ENCODE results near the gene GASK1A. TPM values are rescaled to one million over a fixed set of nuclear protein-coding genes. Genes with fewer than 3 reads are reported as not detected.
A peak's percentile ranks its signal among the peaks of the same experiment; 100 is the strongest.

Gene GASK1A
- total RNA-seq, 2 experiments from 2014 or later, result not detected

GRCh38 chr3:42960282-42960681, 18.8 kb upstream of the GASK1A start:
- Histone ChIP-seq H3K79me2 (ENCODE audit: insufficient read depth, low read depth, low read length) (no peaks in the 10 kb centered on the region), H4K20me1 (ENCODE audit: insufficient read depth, low read length) (no peaks in the 10 kb centered on the region), H3K4me2 (ENCODE audit: low read length) (no peak overlapping the region), H3K9me3 (ENCODE audit: low read length) (no peaks in the 10 kb centered on the region), H2AFZ (ENCODE audit: low read length) (no peak overlapping the region), H3K4me3 (ENCODE audit: low read depth, low read length, poor library complexity, severe bottlenecking) (no peak overlapping the region), H3K36me3 (ENCODE audit: insufficient read depth, low read length) (no peaks in the 10 kb centered on the region), H3K9me2 (ENCODE audit: insufficient read depth, low read length) (no peaks in the 10 kb centered on the region), H3K4me1 (ENCODE audit: insufficient read depth, low read length, poor library complexity, severe bottlenecking) (no peaks in the 10 kb centered on the region), H3K27ac (ENCODE audit: low read depth, low read length, poor library complexity, severe bottlenecking) (no peak overlapping the region)
- no peak for TF ChIP-seq CTCF (conservative IDR thresholded peaks at IDR 0.05; ENCODE audit: low read length)
- TF ChIP-seq EZH2phosphoT487 (IDR thresholded peaks at IDR 0.05; ENCODE audit: borderline replicate concordance, low read depth, low read length), result no peak
- ChIA-PET POLR2A (no interaction called here), CTCF (ENCODE audit: unreplicated experiment) (no interaction called here)
- DNase-seq (ENCODE audit: low spot score), result no peak
- BruUV-seq (replicated peaks), result no TSS peak
- intact Hi-C loops (cut with micrococcal nuclease; ENCODE audit: unreplicated experiment), result loop anchor here (10.0 kb wide), 2 partner anchors 415 to 545 kb away; no protein-coding TSS in a partner anchor

- Histone ChIP-seq H3K9me2 (ENCODE audit: insufficient read depth, low read length) (no peaks in the 10 kb centered on the region), H3K27ac (ENCODE audit: low read depth, low read length, poor library complexity, severe bottlenecking) (no peak overlapping the region), H3K9me3 (ENCODE audit: low read length) (no peaks in the 10 kb centered on the region), H2AFZ (ENCODE audit: low read length) (no peak overlapping the region), H3K79me2 (ENCODE audit: insufficient read depth, low read depth, low read length) (no peaks in the 10 kb centered on the region), H3K4me3 (ENCODE audit: low read depth, low read length, poor library complexity, severe bottlenecking) (no peak overlapping the region), H4K20me1 (ENCODE audit: insufficient read depth, low read length) (no peaks in the 10 kb centered on the region), H3K4me2 (ENCODE audit: low read length) (no peak overlapping the region), H3K36me3 (ENCODE audit: insufficient read depth, low read length) (no peaks in the 10 kb centered on the region), H3K4me1 (ENCODE audit: insufficient read depth, low read length, poor library complexity, severe bottlenecking) (no peaks in the 10 kb centered on the region)
- no TSS peak for BruUV-seq (replicated peaks)
- ChIA-PET POLR2A (no interaction called here), CTCF (ENCODE audit: unreplicated experiment) (no interaction called here)
- intact Hi-C loops (cut with micrococcal nuclease; ENCODE audit: unreplicated experiment), result loop anchor here (10.0 kb wide), 2 partner anchors 414 to 544 kb away; no protein-coding TSS in a partner anchor
- DNase-seq (ENCODE audit: low spot score), result no peak
- TF ChIP-seq EZH2phosphoT487 (IDR thresholded peaks at IDR 0.05; ENCODE audit: borderline replicate concordance, low read depth, low read length) (no peak), CTCF (conservative IDR thresholded peaks at IDR 0.05; ENCODE audit: low read length) (no peak)
Measured at GRCh38 chr3:42960786-42961185, 18.3 kb upstream of the GASK1A start.

- H2AFZ ChIP-seq (ENCODE audit: low read length), result no peak overlapping the region
- no peak overlapping the region for H3K27ac ChIP-seq (ENCODE audit: low read depth, low read length, poor library complexity, severe bottlenecking)
- no TSS peak for BruUV-seq (replicated peaks)
- H3K4me2 ChIP-seq (ENCODE audit: low read length), result no peak overlapping the region
- peak; percentile 19 for DNase-seq (ENCODE audit: low spot score)
- H3K9me2 ChIP-seq (ENCODE audit: insufficient read depth, low read length), result no peaks in the 10 kb centered on the region
- intact Hi-C loops (cut with micrococcal nuclease; ENCODE audit: unreplicated experiment), result loop anchor here (10.0 kb wide), 2 partner anchors 413 to 543 kb away; no protein-coding TSS in a partner anchor
- H3K9me3 ChIP-seq (ENCODE audit: low read length), result no peaks in the 10 kb centered on the region
- no peaks in the 10 kb centered on the region for H4K20me1 ChIP-seq (ENCODE audit: insufficient read depth, low read length)
- ChIA-PET CTCF (ENCODE audit: unreplicated experiment) (no interaction called here), POLR2A (interaction anchor here (0.7 to 1.3 kb wide), 4 partner anchors 19 to 477 kb away, joined by 3 read pairs; no protein-coding TSS in a partner anchor)
- H3K36me3 ChIP-seq (ENCODE audit: insufficient read depth, low read length), result no peaks in the 10 kb centered on the region
- no peaks in the 10 kb centered on the region for H3K79me2 ChIP-seq (ENCODE audit: insufficient read depth, low read depth, low read length)
- TF ChIP-seq EZH2phosphoT487 (IDR thresholded peaks at IDR 0.05; ENCODE audit: borderline replicate concordance, low read depth, low read length) (no peak), CTCF (conservative IDR thresholded peaks at IDR 0.05; ENCODE audit: low read length) (peak; percentile 75)
- H3K4me3 ChIP-seq (ENCODE audit: low read depth, low read length, poor library complexity, severe bottlenecking), result no peak overlapping the region
- no peaks in the 10 kb centered on the region for H3K4me1 ChIP-seq (ENCODE audit: insufficient read depth, low read length, poor library complexity, severe bottlenecking)
Measured at GRCh38 chr3:42961633-42962032, 17.5 kb upstream of the GASK1A start.

Data from OCI-LY7 (cell line).